ENCODE measurements around the gene RNF19B. TPM values are rescaled to one million over a fixed set of nuclear protein-coding genes. Genes with fewer than 3 reads are reported as not detected.

Gene RNF19B
- total and polyA plus RNA-seq, 2 of the 13 experiments (the other 11 are each of a cell fraction or from before 2014, with no cell fraction given), result 15.3 to 22.5 TPM

- TF ChIP-seq ZNF367 (CRISPR knock-in tag; IDR thresholded peaks at IDR 0.05; ENCODE audit: borderline replicate concordance), result no peak
- no peak for TF ChIP-seq ZNF275 (CRISPR knock-in tag; IDR thresholded peaks at IDR 0.05; ENCODE audit: borderline replicate concordance)
- peak; percentile 88 for TF ChIP-seq HNF4G (IDR thresholded peaks at IDR 0.05; ENCODE audit: borderline replicate concordance, low read depth, low read length)
- peak; percentile 94; the same call in 1 of the 2 replicates for TF ChIP-seq HNF4G (CRISPR knock-in tag; IDR thresholded peaks at IDR 0.05; ENCODE audit: borderline replicate concordance, low read depth)
- no peak for TF ChIP-seq ZSCAN31 (CRISPR knock-in tag; IDR thresholded peaks at IDR 0.05; ENCODE audit: low read depth)
- TF ChIP-seq SMARCC2 (IDR thresholded peaks at IDR 0.05), result no peak
- TF ChIP-seq ZNF124 (CRISPR knock-in tag; IDR thresholded peaks at IDR 0.05), result 0 out of 2 replicates have a peak, but pooled peaks have one; percentile 69
- TF ChIP-seq ZSCAN5A (CRISPR knock-in tag; IDR thresholded peaks at IDR 0.05; ENCODE audit: borderline replicate concordance), result peak; percentile 71; the same call in 1 of the 2 replicates
- TF ChIP-seq PITX1 (CRISPR knock-in tag; IDR thresholded peaks at IDR 0.05), result 0 out of 2 replicates have a peak, but pooled peaks have one; percentile 40
- no peak for TF ChIP-seq MED8 (CRISPR knock-in tag; IDR thresholded peaks at IDR 0.05; ENCODE audit: insufficient replicate concordance)
- TF ChIP-seq ZUFSP (CRISPR knock-in tag; IDR thresholded peaks at IDR 0.05; ENCODE audit: borderline replicate concordance), result no peak
- TF ChIP-seq ZGPAT (CRISPR knock-in tag; IDR thresholded peaks at IDR 0.05), result peak; percentile 86
- TF ChIP-seq ZNF513 (CRISPR knock-in tag; conservative IDR thresholded peaks at IDR 0.05), result no peak
- TF ChIP-seq NFE2L1 (CRISPR knock-in tag; IDR thresholded peaks at IDR 0.05; ENCODE audit: borderline replicate concordance), result no peak
These were observed 30.8 kb downstream of the RNF19B start (continued) for GRCh38 chr1:32933742-32934322.
